ENCODE data around the gene GPR150.

GRCh38 chr5:95626701-95627100 is 6.8 kb downstream of the GPR150 start:
- TF ChIP-seq, protein P1, sequence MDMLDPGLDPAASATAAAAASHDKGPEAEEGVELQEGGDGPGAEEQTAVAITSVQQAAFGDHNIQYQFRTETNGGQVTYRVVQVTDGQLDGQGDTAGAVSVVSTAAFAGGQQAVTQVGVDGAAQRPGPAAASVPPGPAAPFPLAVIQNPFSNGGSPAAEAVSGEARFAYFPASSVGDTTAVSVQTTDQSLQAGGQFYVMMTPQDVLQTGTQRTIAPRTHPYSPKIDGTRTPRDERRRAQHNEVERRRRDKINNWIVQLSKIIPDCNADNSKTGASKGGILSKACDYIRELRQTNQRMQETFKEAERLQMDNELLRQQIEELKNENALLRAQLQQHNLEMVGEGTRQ (IDR thresholded peaks at IDR 0.05; ENCODE audit: low read depth, low read length), result no peak
- TF ChIP-seq POLR2A (IDR thresholded peaks at IDR 0.05; ENCODE audit: low read depth, low read length) (no peak), NFE2L2 (IDR thresholded peaks at IDR 0.05; ENCODE audit: low read depth, low read length) (no peak), RCOR1 (IDR thresholded peaks at IDR 0.05; ENCODE audit: insufficient replicate concordance, low read length) (no peak), BHLHE40 (IDR thresholded peaks at IDR 0.05; ENCODE audit: low read depth, low read length) (no peak), CHD1 (IDR thresholded peaks at IDR 0.05; ENCODE audit: low read depth, low read length) (no peak), SMC3 (IDR thresholded peaks at IDR 0.05; ENCODE audit: low read depth, low read length) (no peak), ELK1 (IDR thresholded peaks at IDR 0.05; ENCODE audit: borderline replicate concordance, low read depth, low read length) (no peak), CEBPB (IDR thresholded peaks at IDR 0.05; ENCODE audit: low read depth, low read length) (no peak), MAZ (IDR thresholded peaks at IDR 0.05; ENCODE audit: borderline replicate concordance, low read depth, low read length) (no peak), MAFK (IDR thresholded peaks at IDR 0.05; ENCODE audit: low read depth, low read length) (no peak), MXI1 (IDR thresholded peaks at IDR 0.05; ENCODE audit: borderline replicate concordance, low read depth, low read length) (no peak), RAD21 (IDR thresholded peaks at IDR 0.05; ENCODE audit: low read length) (no peak)
- TF ChIP-seq, protein P2, sequence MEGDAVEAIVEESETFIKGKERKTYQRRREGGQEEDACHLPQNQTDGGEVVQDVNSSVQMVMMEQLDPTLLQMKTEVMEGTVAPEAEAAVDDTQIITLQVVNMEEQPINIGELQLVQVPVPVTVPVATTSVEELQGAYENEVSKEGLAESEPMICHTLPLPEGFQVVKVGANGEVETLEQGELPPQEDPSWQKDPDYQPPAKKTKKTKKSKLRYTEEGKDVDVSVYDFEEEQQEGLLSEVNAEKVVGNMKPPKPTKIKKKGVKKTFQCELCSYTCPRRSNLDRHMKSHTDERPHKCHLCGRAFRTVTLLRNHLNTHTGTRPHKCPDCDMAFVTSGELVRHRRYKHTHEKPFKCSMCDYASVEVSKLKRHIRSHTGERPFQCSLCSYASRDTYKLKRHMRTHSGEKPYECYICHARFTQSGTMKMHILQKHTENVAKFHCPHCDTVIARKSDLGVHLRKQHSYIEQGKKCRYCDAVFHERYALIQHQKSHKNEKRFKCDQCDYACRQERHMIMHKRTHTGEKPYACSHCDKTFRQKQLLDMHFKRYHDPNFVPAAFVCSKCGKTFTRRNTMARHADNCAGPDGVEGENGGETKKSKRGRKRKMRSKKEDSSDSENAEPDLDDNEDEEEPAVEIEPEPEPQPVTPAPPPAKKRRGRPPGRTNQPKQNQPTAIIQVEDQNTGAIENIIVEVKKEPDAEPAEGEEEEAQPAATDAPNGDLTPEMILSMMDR (conservative IDR thresholded peaks at IDR 0.05; ENCODE audit: low read depth, low read length), result no peak

Measured in IMR-90 (cell line).